Testis (tissue), 2 donors: ENCODE measurements around the gene WDR83.

ENCODE experiments used
- CTCF ChIP-seq, 3 experiments: fragments of 450-650 bp in 2 of 3; fragments of 200-600 bp in 1 of 3; sonication (generic) in 1 of 3; IDR thresholded peaks; one replicate each; pipeline ENCODE4 v1.5.1; 2016 to 2019; ENCODE audit warnings: antibody characterized with exemption in 3 of 3, mild to moderate bottlenecking in 2 of 3, moderate library complexity in 1 of 3
- POLR2A ChIP-seq: fragments of 450-650 bp; IDR thresholded peaks from one replicate; pipeline ENCODE4 v1.6.1; 2017; ENCODE audit warnings: antibody characterized with exemption, mild to moderate bottlenecking, moderate library complexity

DNA sequence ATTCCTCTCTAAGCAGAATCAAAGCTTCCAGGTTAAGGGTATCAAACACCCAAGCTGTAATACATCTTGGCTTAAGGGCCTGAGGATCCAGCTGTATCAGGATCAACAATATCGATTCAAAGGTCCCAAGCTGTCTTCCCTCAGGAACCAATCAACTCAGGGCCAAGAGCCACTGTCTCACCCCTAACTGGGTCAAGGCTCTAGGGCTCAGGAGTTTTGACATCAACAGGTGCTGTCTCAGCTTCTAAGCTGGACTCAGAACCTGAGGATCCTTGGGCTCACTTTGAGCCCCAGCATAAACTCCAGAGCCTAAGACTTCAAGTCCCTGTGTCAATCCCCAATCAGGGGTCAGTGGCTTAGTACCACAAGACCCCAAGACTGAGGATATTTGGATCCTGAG lies 28.9 kb downstream of the WDR83 start:
- TF ChIP-seq POLR2A (no peak), CTCF (IDR thresholded peaks at IDR 0.05) (no peak)
